ENCODE data around the gene CLCNKB. TPM values are rescaled to one million over a fixed set of nuclear protein-coding genes. Genes with fewer than 3 reads are reported as not detected.

CLCNKB gene
- total and polyA plus RNA-seq, 2 donors (not counting 3 experiments of a cell fraction or from before 2014, with no cell fraction given), result 0.18 TPM; not detected in 1

DNA sequence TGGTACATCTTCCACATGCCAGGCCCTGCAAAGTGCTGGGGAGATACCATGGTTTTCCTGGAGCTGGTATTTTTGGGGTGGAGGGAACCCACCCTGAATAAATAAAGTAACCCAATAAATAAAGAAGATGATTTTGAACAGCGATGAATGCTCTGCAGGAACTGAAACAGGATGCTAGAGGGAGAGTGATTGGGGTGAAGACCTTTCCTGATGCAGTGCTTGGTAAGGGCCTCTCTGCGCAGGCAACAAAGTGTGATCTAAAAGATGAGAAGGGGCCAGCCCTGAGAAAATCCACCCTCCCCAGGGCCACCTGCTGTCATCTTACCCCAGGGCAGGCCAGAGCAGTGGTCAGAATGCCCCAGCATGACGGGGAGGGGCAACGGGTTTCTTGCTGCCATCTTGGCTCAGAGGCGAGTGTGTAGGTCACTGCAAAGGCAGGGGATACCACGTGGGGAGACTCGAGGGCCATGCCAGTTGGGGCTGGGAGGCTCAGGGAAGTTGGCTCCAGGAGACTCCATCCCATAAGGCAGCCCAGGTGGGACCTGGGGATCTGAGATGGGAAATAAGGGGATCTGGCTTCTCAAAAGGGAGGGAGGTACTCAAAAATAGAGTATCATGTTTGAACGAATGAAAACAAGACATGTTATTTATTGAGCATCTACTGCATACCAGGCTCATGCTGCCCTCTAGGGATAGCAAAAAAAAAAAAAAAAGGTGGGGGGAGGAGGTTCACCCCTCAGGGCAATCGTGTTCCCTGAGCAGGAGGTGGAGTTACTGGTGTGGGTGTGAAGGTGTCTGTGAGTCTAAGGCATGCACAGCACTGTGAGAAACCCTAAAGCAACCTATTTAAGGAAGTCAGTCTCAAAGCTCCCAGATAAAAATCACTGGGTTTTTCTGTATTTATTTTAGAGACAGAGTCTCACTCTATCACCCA is 36.8 kb upstream of the CLCNKB start:
- H3K9ac ChIP-seq (replicated peaks; ENCODE audit: extremely low read depth, insufficient read depth, low read length), result no peak overlapping the region
- no peak overlapping the region for H3K4me2 ChIP-seq (ENCODE audit: insufficient read depth, low read length)
- CTCF ChIA-PET, result interaction anchor here (0.7 to 3.9 kb wide), 7 partner anchors 9 to 215 kb away, joined by 3 to 25 read pairs (median 8); partner anchors contain the start of gene FAM131C
- BruUV-seq (replicated peaks), result no TSS peak
- H3K27ac ChIP-seq (ENCODE audit: insufficient read depth, low read depth, low read length), result no peak overlapping the region
- H3K27me3 ChIP-seq (ENCODE audit: control insufficient read depth in 2 of 2, insufficient read depth in 2 of 2, low read length in 2 of 2), result no peaks in the 10 kb centered on the region
- TF ChIP-seq JUN (IDR thresholded peaks at IDR 0.05; ENCODE audit: borderline replicate concordance, insufficient read depth, insufficient read length, low read depth) (no peak), FOS (IDR thresholded peaks at IDR 0.05; ENCODE audit: borderline replicate concordance, insufficient read depth, low read length) (no peak), POLR2A (IDR thresholded peaks at IDR 0.05; ENCODE audit: low read depth, low read length) (no peak), POLR2AphosphoS5 (IDR thresholded peaks at IDR 0.05; ENCODE audit: insufficient read depth, low read depth, low read length) (no peak), EZH2 (IDR thresholded peaks at IDR 0.05; ENCODE audit: borderline replicate concordance, low read depth, low read length, severe bottlenecking) (no peak), MYC (IDR thresholded peaks at IDR 0.05; ENCODE audit: low read depth, low read length) (no peak)
- TF ChIP-seq, protein P1, sequence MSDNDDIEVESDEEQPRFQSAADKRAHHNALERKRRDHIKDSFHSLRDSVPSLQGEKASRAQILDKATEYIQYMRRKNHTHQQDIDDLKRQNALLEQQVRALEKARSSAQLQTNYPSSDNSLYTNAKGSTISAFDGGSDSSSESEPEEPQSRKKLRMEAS (IDR thresholded peaks at IDR 0.05; ENCODE audit: insufficient read depth, insufficient read length), result no peak
- dilution Hi-C loops (cut with MboI; ENCODE audit: extremely low pct_ligation_motif_present, low sequenced_read_pairs), result no loop called here
- H3K4me1 ChIP-seq (ENCODE audit: control insufficient read depth, extremely low read depth, insufficient read depth, low read length), result no peaks in the 10 kb centered on the region
- no peaks in the 10 kb centered on the region for H4K20me1 ChIP-seq (replicated peaks; ENCODE audit: control insufficient read depth, extremely low read depth, insufficient read depth, low read length)
- DNase-seq (ENCODE audit: low read depth, low spot score) (no peak), FAIRE-seq (no peak)
- no peak overlapping the region for H3K4me3 ChIP-seq (replicated peaks in 1 of 3; ENCODE audit: insufficient read depth in 1 of 3, low read depth in 1 of 3, low read length in 3 of 3)
- POLR2A ChIA-PET, result no interaction called here
- H3K9me3 ChIP-seq (replicated peaks; ENCODE audit: control insufficient read depth, insufficient read depth, low read length), result no peaks in the 10 kb centered on the region
- H3K9me1 ChIP-seq (replicated peaks; ENCODE audit: control insufficient read depth, extremely low read depth, insufficient read depth, low read length), result no peaks in the 10 kb centered on the region
- H3K79me2 ChIP-seq (ENCODE audit: control insufficient read depth, insufficient read depth, low read length), result no peaks in the 10 kb centered on the region
- intact Hi-C loops (cut with micrococcal nuclease), result no loop called here
- H2AFZ ChIP-seq (ENCODE audit: low read depth, low read length), result no peak overlapping the region
- no peaks in the 10 kb centered on the region for H3K36me3 ChIP-seq (ENCODE audit: control insufficient read depth in 2 of 2, extremely low read depth in 1 of 2, insufficient read depth in 2 of 2, low read length in 2 of 2)
